VCaP (cell line): Measurements from ENCODE around the gene XCR1.
A peak's percentile ranks its signal among the peaks of the same experiment; 100 is the strongest.

Experiments used
- H3K27ac ChIP-seq: fragments of 450-650 bp; 2 replicates; pipeline ENCODE4 v1.5.1; 2017
- CTCF ChIP-seq: fragments of 450-650 bp; conservative IDR thresholded peaks from 2 replicates; pipeline ENCODE4 v1.5.1; 2017; ENCODE audit warnings: mild to moderate bottlenecking, moderate library complexity

The XCR1 gene

GRCh38 chr3:45984331-45985312, 42.7 kb downstream of the XCR1 start:
- peak overlapping the region; percentile 100 for H3K27ac ChIP-seq
- TF ChIP-seq CTCF, result no peak

- H3K27ac ChIP-seq, result peak overlapping the region; percentile 100
- TF ChIP-seq CTCF, result no peak
These were observed 43.5 kb downstream of the XCR1 start for GRCh38 chr3:45983770-45984169.

- peak overlapping the region; percentile 100 for H3K27ac ChIP-seq
- no peak for TF ChIP-seq CTCF
These were observed 45.8 kb downstream of the XCR1 start for GRCh38 chr3:45981346-45982074.

- peak overlapping the region; percentile 100 for H3K27ac ChIP-seq
- TF ChIP-seq CTCF, result no peak
These were observed 46.5 kb downstream of the XCR1 start for GRCh38 chr3:45980819-45981218.

GRCh38 chr3:45980229-45980813, 47.0 kb downstream of the XCR1 start:
- peak overlapping the region; percentile 92; the same call in 1 of the 2 replicates for H3K27ac ChIP-seq
- TF ChIP-seq CTCF, result no peak

- H3K27ac ChIP-seq, result peak overlapping the region; percentile 92
These were observed 47.9 kb downstream of the XCR1 start for GRCh38 chr3:45979378-45979777.

More at GRCh38 chr3:45979378-45979777, 47.9 kb downstream of the XCR1 start:
- TF ChIP-seq CTCF, result no peak
